Measurements from ENCODE around the gene MYO1H.
"Not testable (repeated sequence)": the region's sequence is repeated elsewhere in the genome, so short reads cannot be mapped to it uniquely, and the experiment has no call there.

The MYO1H gene

DNA sequence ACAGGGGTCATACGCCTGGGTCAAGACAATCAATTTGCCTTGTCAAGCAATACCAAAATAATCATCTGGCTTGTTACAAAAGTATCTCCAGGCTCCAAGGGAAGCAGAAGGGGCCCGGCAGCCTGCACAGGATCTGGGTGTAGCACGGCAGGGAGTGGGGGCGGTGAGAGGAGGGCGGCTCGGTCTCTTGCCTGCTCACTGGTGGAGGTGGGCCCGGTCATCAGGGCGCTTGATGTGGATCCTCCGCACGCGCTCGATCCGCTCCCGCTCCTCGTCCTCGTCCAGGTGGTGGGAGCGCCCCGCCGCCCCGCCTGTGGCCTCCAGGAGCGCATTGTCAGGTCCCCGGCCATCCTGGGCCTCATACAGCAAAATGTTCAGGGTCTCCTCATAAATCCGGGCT lies 103.7 kb downstream of the MYO1H start:
- DNase-seq = no peak

DNA sequence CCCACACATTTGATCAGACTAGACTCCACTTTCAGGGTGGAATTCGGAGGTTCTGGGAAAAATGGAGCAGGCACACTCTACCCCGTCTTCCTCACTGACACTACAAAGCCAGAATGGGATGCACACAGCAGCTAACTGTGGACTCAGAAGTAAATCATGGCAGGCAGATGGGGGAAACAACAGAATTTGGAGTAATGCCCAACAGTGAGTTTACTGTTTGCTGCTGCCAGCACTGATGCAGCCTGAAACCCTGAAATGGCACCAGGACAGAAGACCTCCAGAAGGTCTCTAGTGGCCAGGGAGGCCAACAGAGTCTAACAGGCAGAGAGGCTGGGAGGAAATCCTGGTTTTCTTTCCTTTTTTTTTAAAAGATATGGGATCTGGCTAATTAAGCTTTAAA lies 104.8 kb downstream of the MYO1H start:
- no peak for DNase-seq

DNA sequence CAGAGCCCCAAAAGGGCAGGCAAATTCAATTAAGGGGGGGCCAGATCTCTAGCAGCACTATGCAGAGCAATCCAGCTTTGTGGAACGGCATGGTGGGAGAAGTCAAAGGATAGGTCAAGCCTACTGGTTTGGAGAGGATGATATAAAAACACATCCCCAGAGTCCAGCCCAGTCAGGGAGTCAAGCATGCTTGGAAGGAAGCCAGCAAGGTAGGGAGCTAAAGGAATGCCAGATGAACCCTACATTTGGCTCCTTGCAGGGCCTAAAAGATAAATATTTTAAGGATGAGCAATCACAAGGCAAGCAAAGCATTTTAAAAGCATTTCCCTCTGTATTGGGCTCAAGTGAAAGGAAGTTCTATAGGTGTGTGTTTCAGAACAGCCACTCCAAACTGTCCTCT lies 108.0 kb downstream of the MYO1H start:
- DNase-seq = no peak

DNA sequence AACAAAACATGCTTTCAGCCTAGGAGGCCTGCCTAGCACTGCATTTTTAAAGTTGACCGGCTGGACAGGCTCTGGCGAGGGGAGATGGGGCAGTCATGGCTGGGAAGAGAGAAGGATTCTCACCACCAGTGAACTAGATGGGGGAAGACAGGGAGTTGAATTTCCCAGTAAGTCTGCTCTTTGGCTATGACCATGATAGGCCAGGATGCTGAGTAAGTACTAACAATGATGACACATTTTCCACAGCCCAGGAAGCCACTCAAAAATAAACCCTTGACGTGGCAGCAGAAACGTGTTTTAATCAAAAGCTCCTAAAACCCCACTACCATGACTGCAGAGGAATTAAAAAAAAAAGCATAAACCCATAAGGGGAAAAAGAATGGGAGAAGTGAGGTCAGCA lies 110.4 kb downstream of the MYO1H start:
- DNase-seq = no peak

DNA sequence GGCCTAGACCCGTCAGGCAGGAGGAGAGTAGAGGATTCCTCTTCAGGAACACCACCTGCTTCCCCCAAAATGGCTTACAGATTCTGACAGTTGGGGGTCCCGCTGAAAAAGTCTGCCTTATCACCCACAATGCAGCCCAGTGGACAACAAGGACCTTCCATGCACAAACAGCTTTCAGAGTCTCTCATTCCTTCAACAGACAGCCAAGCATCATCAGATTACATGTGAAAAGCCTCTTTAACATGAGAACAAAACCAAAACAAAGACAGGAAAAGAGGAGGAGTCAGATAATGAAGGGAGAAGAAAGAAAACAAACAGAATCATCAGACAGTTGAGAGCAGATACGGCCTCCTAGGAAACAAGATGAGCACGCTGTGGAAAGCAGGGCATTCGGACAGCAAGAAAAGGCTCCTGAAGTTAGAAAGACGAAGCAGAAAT lies 111.1 kb downstream of the MYO1H start:
- no peak for DNase-seq

DNA sequence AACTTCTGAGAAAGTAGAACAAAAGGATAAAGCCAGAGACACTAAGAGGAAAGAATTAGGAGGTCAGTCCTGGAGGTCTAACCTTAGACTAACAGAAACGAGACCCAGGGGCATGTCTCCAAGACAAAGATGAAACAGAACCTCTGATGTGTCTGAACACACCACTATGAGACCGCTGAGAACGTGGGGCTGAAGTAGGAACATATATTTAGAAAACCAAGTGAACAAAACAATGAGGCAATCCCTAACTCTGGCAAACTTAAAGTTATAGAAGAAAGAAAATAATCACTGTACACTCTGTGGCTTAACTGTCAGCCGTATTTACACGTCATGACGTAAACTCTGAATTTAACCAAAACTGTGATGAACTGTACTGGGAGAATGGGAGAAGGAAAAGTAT lies 111.5 kb downstream of the MYO1H start:
- DNase-seq = no peak

DNA sequence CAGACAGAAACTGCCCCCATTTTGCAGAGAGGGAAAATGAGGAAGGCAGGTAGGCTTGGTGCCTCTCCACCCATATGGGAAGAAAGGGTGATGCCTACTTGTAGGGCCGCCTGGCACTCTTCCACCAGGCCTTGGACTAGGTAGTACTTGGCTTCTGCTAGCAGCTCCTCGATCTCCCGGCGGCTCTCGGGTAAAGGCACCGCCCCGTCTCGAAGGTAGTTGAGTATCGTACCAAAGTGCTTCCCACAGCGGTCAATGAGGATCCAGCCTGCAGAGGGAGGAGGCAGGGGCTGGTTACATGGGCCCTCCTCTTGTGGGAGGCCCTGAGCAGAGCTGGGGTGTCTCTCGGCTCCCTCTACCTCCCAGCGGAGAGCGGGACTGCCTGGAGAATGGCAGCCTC lies 112.8 kb downstream of the MYO1H start:
- DNase-seq = no peak

DNA sequence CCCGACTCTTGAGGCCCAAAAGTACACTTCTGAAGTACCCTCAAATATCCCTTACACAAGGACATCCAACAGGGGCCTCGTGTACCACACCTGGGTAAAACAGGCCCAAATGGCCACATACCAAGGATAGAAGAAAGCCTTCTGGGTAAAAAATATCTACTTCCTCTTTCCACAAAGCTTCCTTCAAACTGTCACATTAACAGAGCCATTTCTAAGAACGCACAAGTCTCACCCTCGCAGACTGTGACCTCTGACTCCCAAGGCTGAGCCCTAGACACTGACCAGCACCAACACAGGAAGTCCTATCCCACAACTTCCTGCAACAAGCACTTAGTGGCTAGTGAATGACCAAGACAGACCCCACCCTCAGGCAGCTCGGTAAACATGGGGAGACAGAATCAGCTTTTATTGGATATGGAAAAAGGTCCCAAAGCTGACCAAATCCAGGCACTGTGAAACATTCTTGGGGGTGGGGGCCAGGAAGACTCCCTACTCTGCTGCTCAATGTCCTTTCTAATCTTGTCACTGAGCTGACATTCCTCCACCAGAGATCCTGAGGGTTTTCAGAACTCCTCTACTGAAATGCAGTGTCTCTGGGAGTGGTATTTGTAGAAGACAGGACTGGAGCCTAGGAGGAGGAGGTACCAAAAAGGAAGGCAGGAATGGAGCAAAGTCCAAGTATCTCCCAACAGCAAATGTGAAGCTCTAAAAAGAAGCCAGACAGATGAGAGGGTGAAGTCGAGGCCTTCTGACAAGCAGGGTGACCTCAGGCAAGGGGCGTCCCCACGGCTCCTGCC lies 113.5 kb downstream of the MYO1H start:
- DNase-seq = no peak

DNA sequence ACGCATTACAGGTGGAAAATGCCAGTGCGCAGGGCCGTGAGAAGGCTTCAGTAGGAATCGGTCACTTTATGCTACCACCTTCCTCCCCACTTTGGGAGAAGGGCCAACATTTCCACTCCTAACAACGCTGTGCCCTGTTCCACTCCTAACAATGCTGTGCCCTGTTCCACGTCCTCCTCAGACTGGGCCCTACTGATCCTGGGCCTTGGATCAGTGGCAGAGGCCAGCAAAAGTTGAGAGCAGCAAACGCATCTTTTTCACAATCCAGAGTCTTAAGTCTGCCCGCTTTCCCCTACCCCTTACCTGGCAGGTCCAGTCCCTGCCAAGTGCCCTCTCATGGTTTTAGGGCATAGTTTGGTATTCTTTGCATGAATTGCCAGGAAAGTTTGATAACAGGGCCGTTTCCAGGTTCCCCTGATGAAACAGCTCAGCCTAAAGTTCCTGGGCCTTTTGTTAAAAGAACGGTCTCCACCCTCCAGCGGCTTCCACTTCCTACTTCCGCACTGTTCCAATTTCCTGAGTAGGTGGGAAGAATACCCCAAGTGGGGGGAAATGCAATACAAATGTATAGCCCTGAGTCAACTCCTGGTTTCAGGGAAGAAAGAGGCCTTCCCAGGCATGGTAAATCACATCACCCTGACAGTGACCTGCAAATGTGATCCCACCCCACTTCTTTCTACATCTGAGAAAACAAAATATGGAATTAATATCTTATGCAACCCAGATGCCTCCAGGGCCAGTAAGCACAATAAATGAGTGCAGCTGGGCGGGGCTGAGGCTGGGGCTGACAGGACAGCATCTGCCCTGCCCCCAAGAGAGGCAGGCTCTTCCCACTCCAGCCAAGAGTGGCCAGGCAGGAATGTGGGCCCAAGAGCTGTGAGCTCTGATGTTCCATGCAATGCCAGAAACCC lies 114.4 kb downstream of the MYO1H start:
- DNase-seq = no peak

DNA sequence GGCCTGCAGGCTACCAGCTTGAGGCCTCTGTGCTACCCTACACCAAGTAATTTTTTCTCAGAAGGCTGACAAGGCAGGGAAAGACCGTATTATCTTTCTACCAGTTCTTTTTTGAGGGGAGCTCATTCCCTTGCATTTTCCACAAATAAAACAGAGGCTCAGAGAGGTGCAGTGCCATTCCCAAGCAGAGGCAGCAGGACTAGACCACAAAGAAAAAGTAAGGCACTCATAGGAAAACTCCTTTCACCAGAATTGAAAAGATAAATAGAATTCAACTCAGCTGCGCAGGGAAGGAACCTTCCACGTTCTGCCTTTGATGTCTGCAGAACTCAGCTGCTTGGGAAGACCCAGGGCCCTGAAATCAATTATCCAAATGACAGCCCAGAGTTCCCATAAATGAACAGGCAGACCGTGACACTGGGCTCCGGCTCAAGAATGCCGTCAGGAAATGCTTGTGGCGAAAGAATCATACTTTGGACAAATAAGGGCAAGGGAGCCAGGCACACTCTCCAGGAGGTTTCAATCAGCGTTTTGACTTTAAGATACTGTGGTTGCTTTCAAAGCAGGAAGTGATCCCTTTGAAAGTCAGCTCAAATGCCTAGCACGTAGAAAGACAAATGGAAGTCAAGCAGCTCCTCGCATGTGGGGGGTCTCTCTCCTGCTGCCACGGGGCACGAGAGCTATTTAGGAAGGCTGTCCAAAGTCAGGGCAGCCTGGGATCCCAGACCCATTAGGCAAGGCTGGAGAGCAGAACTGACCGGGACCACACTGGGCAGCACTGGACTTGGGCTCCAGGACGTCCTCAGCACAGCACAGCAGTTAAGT lies 115.4 kb downstream of the MYO1H start:
- no peak for DNase-seq

DNA sequence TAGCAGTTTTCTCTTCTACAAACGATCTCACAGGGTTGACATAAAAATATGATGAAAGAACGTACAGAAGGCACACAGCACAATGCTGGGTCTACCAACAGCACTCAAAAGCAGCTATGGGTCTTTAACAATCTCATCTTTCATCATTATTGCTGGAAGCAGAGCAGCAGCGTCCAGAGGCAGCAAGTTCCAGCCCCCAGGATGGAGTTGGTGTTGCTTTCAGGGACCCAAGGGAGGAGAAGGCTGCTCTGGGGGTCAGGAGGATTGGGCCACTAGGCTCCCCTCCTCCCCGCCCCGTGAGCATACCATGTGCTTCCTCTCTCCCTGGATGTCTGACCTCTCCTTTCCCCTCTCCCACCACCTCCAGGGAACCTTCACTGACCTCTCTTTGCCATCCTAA lies 116.1 kb downstream of the MYO1H start:
- no peak for DNase-seq

DNA sequence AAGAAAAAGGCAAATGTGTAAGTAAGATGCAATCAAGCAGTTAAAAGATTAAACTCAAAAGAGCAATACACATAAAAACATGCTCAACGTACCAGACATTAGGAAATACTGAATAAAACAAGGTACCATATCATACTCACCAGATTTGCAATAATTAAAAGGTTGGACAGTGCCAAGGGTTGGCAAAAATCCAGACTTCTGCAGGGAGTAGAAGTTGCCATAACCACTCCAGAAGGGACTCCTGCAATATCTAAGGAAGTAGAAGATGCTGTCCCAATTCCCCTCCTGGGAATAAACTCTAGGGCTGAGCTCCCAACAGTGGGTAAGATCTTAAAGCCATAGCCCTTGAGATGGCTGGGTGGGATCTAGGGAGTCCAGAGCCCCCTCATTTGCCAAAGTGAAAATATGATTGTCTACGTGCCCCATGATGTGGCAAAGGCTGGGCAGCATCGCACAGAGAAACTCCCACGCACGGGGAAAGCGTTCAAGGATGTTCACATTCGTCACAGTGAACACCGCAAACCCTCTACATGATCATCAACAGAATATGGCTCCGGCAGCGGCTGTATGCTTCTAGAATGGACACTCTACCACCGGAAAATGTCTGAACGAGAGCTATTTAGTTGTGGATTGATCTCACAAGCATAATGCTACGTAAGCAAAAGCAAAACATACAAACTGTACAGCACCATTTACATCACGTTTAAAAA lies 117.1 kb downstream of the MYO1H start:
- DNase-seq = no peak

DNA sequence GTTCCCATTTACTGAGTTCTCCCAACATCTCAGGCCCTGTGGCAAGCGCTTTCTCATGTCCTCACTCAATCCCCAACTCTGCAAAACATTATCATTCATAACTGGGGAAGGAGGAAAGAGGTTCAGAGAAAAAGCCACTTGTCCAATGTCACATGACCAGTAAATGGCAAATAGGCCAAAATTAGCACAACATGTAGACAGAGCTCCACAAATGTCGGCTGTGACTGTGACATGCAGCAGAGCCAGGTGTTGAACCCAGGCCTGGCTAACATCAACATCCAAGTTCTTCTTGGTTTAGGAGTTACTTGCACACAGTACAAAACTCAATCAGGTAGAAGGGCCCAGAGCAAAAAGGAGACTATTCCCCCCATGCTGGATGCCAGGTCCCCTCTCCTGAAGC lies 118.6 kb downstream of the MYO1H start:
- DNase-seq = no peak

DNA sequence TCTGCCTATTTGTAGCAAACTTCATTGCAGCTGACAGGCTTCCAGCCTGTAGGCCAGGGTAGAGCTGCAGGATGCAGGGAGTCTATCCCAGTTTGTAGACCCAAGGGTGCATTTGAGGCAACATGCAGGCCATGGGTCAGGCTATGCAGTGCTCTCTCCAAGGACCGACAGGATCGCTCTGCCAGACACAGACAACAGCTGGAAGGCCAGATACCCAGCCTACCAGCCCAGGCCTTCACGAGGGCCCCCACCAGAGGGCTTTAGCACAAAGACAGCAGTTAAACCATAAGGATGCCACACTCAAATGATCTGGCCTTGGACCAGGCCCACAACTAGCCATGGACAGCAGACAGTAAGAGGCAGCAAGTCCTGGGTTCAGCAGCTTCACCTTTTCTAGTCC lies 119.1 kb downstream of the MYO1H start:
- no peak for DNase-seq

DNA sequence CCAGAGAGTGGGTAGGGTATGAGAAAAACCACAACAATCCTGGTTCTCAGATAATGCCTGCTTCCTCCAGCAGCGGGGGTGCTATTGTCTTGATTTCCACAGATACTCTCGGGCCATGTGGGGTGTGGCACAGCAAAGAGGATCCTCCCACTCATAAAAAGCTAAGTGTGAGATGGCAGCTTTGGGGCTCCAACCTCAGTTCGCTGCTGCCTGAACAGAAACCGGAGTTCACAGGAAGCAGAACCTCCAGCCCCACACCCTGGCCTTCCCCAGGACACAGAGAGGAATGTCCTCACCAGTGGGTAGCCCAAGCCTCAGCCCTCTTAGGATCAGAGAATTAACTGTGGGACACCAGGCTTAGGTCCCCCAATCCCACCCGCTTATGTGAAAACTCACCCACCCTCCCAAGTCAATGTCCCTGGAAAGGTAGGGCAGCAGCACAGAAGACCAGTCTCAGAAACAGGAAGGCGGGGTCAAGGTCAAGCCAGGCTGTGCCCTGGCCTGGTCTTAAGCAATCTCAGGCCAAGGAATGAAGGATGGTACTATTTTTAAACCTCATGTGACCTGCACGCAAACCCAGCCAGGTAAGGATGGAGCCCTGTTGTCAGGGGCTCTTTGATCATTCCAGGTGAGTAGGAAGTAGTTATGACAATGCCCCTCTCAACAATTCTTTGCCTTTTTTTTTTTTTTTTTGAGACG lies 120.4 kb downstream of the MYO1H start:
- DNase-seq = no peak

DNA sequence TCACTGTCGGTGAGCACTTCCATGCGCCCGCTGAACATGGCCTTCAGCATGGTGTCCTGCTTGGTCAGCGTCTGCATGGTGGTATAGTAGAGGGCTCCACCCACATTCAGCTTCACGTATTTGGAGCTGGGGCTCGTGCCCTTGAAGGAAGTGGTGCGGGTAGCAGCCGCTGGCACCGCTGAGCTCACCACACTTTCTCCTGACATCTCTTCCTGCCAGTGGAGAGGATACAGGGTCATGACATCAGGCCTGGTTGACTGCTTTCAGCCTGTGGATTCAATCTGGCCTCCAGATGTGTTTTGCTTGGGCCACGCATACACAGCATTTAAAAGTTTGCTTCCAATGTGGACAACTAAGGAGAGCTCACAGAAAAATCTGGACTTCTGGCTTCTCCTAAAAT lies 121.8 kb downstream of the MYO1H start:
- no peak for DNase-seq

DNA sequence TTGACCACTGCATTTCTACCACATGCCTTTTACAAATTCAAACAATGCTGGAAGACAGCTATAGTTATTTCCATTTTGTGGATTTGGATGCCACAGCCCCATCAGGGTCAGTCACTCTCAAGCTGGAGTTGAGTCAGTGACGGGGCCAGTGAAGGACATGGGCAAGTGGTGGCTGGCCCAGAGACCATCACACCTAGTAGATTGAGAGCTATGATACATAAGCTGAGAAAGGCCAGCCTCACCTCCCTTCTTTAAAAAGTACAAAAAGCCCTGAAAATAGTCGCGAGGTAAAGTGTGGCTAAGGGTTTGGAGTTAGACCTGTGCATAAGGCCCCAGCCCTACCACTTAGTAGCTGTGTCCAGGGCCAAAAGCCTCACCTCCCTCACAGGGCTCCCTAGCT lies 125.3 kb downstream of the MYO1H start:
- DNase-seq = no peak

DNA sequence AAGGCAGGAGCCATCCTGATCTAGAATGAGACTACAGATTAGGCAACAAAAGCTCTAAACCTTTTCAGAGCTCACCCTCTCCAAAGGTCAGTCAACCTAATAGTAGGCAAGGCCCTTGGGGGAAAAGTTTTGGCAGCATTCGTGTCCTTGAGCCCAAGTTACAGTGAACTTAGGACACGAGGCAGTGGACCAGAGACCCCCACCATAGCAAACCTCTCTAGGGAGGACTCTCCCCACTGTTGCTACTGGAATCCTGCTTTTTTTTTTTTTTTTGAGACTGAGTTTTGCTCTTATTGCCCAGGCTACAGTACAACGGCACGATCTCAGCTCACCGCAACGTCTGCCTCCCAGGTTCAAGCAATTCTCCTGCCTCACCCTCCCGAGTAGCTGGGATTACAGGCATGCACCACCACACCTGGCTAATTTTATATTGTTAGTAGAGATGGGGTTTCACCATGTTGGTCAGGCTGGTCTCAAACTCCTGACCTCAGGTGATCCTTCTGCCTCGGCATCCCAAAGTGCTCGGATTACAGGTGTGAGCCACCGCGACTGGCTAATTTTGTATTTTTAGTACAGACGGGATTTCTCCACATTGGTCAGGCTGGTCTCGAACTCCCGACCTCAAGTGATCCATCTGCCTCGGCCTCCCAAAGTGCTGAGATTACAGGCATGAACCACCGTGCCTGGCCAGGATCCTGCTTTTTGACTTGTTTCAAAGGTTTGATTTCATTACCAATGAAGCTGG lies 126.0 kb downstream of the MYO1H start:
- DNase-seq = not testable (repeated sequence)

DNA sequence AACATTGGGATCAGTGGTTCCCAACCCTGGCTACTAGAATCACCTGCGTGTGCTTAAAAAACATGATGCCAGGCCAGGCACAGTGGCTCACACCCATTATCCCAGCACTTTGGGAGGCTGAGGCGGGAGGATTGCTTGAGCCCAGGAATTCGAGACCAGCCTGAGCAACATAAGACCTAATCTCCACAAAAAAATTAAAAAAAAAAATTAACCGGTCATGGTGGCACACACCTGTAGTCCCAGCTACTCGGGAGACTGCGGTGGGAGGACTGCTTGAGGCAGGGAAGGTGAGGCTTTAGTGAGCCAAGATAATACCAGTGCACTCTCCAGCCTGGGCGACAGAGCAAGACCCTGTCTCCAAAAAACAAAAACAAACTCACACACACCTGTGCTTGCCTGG lies 127.4 kb downstream of the MYO1H start:
- no peak for DNase-seq

DNA sequence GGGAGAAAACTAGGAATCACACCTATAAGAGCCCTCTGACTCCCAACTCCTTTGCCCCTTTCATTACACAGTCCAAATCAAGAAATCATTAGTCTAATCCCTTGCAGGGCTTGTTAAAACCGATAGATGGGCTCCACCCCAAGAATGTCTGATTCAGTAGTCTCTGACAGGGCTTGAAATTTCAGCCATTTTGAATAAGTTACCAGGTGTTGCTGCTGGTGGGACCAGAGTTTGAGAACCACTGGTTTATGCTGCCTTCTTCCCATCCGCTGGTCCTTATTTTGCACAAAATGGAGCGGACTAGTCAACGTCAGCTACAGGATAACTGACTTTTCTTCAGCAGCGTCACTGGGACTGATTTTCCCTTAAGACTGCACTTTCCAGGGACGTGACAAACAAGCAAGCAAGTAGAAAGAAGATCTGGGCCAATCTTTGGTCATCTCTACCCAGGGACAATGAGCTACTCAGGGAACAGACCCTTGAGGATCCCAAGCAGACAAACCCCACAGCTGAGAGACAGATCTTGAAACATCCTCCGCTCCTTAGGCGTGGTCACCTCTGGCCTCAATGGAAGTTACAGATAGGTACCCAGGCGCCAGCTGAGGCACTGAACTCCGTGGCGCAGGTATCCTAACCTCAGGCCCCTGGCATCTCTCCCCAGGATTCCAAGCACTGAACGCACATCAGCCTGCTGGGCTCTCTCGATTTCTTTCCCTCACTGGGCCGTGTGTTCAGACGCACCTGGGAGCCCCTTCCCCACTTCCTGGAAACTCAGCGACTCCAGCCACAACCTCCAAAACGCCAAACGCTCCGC lies 128.5 kb downstream of the MYO1H start:
- DNase-seq = no peak
